Mucosa of gallbladder (tissue), 1 donor: Measurements from ENCODE around the gene SLC38A7. TPM values are rescaled to one million over a fixed set of nuclear protein-coding genes. Genes with fewer than 3 reads are reported as not detected.
A peak's percentile ranks its signal among the peaks of the same experiment; 100 is the strongest.
"Not testable (repeated sequence)": the region's sequence is repeated elsewhere in the genome, so short reads cannot be mapped to it uniquely, and the experiment has no call there.

Experiments used
- DNase-seq: peaks from one replicate; pipeline ENCODE4 v3.0.0-alpha.2; 2020; ENCODE audit warnings: low spot score
- total RNA-seq: library from RNA; stranded (reverse); gene quantifications from one replicate; pipeline ENCODE4 v1.2.1, GENCODE V29; 2021
- donor health status: DM: no; HTN: no; CAD: no.

SLC38A7 gene
- total RNA-seq, 1 donor from 2014 or later: 19.7 TPM

DNA sequence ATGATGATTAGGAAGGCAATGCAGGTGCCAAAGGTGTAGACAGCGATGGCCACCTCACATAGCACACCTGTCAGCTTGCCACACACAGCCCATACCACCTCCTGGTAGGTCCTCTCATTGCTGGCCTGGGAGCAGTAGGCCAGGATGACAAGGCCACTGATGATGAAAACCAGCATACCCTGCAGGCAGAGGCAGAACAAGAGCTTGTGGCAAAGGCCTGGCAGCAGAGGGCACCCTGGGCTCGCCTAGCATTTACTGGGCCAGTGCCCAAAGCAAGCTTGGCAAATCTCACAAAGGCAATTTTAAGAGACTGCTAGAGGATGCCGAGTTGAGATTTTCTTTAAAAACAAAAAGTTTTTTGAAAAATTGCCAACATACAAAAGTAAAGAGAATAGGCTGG is 5.9 kb downstream of the SLC38A7 start:
- DNase-seq: peak; percentile 33

- no peak for DNase-seq
Observed at GRCh38 chr16:58678269-58678668, 6.3 kb downstream of the SLC38A7 start.

GRCh38 chr16:58670946-58671583 is 13.5 kb downstream of the SLC38A7 start:
- no peak for DNase-seq

DNA sequence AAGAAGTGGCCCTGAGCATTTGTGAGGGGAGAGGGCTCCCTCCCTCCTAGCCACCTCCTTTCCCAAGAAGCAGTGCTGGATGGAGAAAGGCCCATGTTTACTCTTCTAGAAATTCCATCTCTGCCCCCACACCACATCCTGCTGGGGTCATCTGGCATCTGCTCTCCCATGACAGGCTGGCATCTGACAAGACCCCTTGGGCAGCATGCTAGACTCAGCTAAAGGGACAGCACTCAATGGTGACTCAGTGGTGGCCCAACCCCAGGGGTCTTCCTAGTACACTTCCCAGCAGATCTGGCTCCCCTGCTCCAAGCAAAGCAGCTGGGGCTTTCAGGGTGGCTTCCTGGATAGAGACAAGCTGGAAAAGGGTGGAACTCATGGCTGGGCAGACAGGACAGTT is 14.4 kb downstream of the SLC38A7 start:
- no peak for DNase-seq

GRCh38 chr16:58665200-58665599 is 19.4 kb downstream of the SLC38A7 start:
- DNase-seq: no peak

DNA sequence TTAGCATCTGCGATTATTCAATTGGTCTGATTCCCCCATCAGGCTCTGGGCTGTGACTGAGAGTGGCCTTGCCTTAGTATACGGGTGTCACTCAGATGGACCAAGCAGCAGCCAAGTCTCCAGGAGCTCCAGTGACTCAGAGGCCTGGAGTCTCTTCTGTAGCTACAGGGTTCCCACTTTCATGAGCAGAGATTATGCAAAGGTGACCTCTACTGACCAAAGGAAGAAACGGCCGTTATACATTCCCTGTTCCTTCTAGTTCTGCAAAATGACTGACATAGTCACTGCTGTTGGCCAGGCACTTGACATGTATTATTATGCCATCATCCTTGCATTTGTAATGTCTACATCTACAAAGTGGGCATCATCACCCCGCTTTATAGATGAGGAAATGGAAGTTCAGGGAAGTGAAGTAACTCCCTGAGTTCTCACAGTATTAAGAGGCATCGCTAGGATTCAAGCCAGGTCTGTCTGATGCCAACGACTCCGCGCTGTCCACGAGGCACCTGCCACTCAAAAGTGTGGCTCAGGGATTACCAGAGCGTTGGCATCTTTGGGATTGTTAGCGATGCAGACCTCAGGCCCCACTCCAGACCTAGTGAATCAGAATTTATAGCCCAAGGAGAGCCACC is 23.3 kb downstream of the SLC38A7 start:
- DNase-seq: peak; percentile 67

DNA sequence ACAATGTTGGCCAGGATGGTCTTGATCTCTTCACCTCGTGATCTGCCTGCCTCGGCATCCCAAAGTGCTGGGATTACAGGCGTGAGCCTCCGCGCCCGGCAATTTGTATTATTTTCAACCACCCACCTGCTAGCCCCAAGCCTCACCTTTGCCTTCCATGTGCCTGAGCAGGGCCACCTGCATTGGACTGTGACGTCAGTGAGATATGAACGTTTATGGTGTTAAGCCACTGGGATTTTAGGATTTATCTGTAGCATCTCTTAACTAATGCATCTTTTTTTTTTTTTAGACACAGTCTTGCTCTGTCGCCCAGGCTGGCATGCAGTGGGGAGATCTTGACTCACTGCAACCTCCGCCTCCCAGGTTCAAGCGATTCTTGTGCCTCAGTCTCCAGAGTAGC is 24.7 kb downstream of the SLC38A7 start:
- not testable (repeated sequence) for DNase-seq

DNA sequence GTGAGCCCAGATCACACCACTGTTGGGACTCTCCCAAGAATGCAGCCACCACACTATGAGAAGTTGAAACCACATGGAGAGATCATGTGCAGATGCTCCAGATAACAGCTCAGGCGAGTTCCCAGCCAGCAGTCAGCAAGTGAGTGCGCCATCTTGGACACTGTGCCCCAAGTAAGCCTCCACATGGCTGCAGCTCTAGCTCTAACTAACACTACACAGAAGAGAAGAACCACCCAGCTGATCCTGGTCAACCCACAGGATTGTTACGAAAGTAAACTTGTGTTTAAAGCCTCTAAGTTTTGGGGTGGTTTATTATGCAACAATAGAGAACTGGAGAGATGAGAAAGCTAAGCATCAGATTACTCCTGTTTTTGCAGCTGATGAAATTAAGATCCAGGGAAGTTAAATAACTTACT is 25.8 kb downstream of the SLC38A7 start:
- no peak for DNase-seq

DNA sequence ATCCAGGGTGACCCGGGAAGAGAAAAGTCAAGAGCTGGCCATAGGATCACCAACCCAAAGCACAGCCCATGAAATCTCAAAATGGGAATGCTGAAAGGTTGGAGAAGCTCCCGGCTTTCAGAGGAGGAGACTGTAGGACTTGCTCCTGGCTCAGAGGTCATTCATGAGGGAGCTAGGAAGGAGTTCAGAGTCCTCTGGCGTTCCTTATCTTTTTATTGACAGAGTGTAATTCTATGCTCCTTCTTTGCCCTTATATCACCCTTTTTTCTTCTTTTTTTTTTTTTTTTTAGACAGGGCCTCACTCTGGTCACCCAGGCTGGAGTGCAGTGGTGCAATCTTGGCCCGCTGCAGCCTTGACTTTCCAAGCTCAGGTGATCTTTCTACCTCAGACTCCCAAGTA is 27.7 kb downstream of the SLC38A7 start:
- DNase-seq: no peak

GRCh38 chr16:58655215-58655596 is 29.4 kb downstream of the SLC38A7 start:
- DNase-seq: no peak

DNA sequence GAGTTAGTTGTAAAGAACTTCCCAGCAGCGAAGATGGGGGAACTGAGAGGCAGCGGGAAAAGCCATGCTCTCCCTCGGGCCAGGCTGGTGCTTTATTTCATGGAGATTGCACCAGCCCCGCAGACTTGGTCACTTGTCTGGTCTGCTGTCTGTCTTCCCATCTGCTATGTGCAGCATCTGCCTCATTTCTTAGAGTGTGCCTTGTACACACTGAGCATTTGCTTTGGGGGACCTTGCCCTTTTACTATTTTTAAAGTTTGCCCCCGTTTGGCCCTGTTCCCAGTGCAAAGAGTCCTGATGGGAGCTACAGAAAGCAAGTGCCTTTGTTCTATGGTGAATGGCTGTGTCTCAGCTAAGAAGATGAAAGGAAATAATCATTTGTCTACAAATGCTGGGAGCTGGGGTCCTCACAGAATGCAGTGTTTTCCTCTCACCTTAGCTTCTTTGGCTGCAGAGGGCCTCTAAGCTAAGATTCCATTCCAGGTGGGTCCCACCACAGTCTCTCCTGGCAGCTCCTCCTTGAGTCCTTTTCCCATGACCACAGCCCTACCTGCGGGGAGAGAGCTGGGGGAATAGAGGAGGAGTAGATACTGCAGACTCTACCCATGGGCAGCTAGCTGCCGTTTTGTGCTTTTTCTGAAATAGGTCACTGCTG is 29.9 kb downstream of the SLC38A7 start:
- no peak for DNase-seq

DNA sequence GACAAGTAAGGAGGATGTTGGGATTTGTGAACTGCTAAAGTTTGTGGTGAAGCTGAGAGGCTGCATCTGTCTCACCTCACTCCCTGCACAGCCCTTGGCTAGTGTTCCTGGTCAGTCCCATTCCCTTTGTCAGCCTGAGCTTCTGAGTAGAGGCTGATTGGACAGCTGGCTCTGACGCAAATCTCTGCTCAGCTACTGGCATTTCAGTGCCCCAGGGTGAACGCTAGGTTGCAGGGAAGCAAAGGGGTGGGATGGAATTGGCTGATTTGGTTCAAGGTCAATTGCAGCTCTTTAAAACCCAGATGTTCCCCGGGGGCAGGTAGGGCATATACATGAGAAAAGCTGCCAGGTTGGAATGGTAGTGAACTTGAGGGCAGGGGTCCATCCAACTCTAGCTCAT is 31.8 kb downstream of the SLC38A7 start:
- DNase-seq: no peak

DNA sequence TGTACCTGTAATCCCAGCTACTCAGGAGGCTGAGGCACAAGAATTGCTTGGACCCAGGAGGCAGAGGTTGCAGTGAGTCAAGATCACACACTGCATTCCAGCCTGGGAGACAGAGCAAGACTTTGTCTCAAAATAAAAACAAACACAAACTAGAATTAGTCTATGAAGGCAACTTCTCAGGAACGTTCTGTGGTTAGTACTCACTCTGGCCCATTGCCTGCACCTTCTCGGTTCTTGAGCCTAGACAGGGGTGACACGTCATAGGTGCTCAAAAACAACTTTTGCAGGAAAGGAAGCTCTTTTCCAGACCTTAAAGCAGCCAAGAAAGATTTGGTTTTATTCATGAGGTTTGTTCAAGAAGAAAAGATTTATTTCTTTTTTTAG is 32.6 kb downstream of the SLC38A7 start:
- DNase-seq: no peak

GRCh38 chr16:58649707-58650106 is 34.9 kb downstream of the SLC38A7 start:
- DNase-seq: no peak

DNA sequence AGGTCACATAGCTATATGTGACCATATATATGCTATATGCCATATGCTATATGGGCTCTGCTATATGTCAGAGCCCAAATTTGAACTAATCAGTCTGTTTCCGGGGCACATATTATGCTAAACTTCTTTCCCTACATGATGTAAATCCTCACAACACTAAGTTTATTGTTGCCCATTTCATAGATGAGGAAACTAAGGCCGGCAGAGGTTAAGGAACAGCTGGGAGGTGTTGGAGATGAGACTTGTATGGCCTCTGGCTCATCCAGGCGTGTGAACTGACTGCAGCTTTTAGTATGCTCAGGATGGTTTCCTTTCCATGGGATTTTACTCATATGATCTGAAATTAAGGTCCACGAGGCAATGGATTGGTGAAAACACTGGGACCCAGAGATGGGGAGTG is 37.5 kb downstream of the SLC38A7 start:
- no peak for DNase-seq

DNA sequence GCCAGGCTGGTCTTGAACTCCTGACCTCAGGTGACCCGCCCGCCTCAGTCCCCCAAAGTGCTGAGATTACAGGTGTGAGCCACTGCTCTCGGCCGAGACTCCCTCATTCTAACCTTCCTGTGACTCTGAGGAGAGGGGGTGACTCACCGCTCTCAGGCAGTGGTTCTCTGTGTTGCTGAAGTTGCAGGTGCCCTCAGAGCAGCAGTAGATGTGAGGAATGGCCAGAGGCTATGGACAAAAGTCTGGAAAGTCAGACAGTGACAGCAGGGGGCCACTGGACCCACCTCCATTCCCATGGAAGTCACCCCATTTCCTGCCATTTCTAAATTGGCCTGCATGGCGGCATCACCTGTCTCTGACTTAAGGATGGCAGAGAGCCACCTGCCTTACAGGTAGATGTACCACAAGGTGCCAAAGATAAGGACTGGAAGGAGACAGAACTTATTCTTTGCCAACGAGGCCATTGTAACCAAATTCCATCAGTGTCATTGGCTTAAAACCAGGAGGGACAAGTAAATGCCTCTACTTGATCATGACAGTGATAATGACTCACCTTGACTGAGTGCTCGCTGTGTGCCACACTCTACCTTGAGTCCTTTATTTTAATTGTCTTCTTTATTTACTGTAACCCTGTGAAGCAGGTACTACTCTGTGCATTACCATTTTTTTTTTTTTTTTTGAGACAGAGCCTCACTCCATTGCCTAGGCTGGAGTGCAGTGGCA is 39.6 kb downstream of the SLC38A7 start:
- no peak for DNase-seq

DNA sequence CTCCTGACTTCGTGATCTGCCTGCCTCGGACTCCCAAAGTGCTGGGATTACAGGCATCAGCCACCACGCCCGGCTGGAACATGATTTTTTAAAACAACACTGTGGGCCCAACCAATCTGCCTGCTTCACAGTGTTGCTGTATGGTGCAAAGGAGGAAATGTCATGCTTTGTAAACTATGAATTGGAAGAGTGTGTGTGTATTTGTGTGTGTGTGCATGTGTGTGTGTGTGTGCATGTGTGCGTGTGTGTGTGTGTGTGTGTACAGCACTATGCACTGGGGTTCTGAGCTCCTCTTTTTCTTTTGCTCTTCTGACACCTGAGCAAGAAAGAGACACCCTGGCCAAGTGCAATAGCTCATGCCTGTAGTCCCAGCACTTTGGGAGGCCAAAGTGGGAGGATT is 40.5 kb downstream of the SLC38A7 start:
- no peak for DNase-seq

DNA sequence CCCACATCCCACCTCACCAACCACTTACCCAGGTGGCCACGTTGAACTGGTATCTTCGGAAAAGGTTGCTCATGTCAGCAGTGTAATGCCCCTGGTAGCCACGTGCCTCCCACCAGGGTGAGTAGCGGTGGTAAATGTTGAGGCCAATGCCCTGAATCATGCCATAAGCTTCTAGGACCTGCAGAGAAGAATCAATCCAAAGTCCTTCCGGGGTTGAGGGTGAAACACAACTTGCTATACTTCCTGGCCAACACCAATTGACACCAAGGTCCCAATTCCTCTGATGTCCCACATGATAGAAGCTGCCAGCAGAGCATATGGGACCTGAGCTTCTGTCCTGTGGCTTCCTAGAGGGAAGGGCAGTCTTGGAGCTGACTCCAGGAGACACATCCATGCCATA is 43.6 kb downstream of the SLC38A7 start:
- no peak for DNase-seq

DNA sequence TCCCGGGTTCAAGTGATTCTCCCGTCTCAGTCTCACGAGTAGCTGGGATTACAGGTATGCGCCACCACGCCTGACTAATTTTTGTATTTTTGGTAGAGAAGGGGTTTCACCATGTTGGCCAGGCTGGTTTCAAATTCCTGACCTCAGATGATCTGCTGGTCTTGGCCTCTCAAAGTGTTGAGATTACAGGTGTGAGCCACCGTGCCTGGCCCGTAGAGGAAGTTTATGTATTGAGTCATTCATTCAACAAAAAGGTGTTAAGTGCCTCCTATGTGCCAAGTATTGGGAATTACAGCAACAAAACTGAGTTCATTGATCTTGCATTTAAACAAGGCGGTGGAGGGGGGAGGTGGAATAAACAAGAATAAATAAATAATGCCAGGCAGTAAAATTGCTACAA is 44.7 kb downstream of the SLC38A7 start:
- DNase-seq: no peak

DNA sequence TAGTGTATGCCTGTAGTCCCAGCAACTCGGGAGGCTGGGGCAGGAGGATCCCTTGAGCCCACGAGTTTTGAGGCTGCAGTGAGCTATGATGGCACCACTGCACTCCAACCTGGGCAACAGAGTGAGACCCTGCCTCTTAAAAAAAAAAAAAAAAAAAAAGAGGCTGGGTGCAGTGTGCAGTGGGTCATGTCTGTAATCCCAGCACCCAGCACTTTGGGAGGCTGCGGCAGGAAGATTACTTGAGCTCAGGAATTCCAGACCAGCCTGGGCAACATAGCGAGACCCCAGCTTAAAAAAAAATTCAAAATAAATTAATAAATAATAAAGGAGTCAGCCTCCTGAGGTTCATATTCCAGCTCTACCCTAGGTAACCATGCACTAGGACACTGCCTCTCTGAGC is 45.3 kb downstream of the SLC38A7 start:
- DNase-seq: no peak

GRCh38 chr16:58638148-58639036 is 46.2 kb downstream of the SLC38A7 start:
- DNase-seq: no peak

DNA sequence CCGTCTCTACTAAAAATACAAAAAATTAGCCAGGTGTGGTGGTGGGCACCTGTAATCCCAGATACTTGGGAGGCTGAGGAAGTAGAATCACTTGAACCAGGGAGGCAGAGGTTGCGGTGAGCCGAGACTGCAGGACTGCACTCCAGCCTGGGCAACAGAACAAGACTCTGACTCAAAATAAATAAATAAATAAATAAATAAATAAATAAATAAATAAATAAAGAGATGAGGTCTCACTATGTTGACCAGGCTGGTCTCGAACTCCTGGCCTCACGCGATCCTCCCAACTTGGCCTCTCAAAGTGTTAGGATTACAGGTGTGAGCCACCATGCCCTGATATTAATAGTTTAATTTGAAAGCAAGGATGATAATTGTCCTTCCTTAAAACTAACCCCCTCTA is 47.5 kb downstream of the SLC38A7 start:
- not testable (repeated sequence) for DNase-seq
